Left lung (tissue), 10 donors: ENCODE data around the gene NRARP. TPM values are rescaled to one million over a fixed set of nuclear protein-coding genes. Genes with fewer than 3 reads are reported as not detected.
A peak's percentile ranks its signal among the peaks of the same experiment; 100 is the strongest.

Source experiments
- ATAC-seq: fragments of 200-7000 bp; cut with Tn5 transposase; one replicate; pipeline ENCODE4 v1.9.1; 2020; ENCODE audit warnings: moderate library complexity
- DNase-seq, 4 donors: peaks; one replicate each; pipeline ENCODE4 v3.0.0-alpha.2; 2013 to 2020
- H3K27ac ChIP-seq, 2 donors: fragments of 200-600 bp; sonication (generic) in 1 of 2; one replicate each; pipeline versions ENCODE4 v1.5.0 to v1.8.0; 2020 to 2021
- H3K27me3 ChIP-seq, 2 donors: fragments of 200-600 bp; sonication (generic) in 1 of 2; one replicate each; pipeline versions ENCODE4 v1.5.0 to v1.8.0; 2020 to 2021
- H3K36me3 ChIP-seq, 2 donors: fragments of 200-600 bp; sonication (generic) in 1 of 2; one replicate each; pipeline versions ENCODE4 v1.5.0 to v1.8.0; 2020 to 2021
- H3K4me1 ChIP-seq, 2 donors: fragments of 200-600 bp; one replicate each; pipeline ENCODE4 v1.8.0; 2021
- H3K4me3 ChIP-seq, 2 donors: fragments of 200-600 bp; sonication (generic) in 1 of 2; one replicate each; pipeline versions ENCODE4 v1.5.0 to v1.8.0; 2020 to 2021; ENCODE audit warnings: mild to moderate bottlenecking in 1 of 2
- H3K9me3 ChIP-seq, 2 donors: fragments of 200-600 bp; sonication (generic) in 1 of 2; one replicate each; pipeline versions ENCODE4 v1.5.0 to v1.8.0; 2020 to 2021
- intact Hi-C, 2 donors: fragments of 100-400 bp; cut with DNase I; formaldehyde crosslinking; loops; one replicate each; pipeline versions ENCODE4 v1.11.2 to v1.14.2; 2022
- polyA plus RNA-seq, 6 donors: library from polyadenylated mRNA; unstranded; fragments of 120-200 nt; gene quantifications; one replicate each; pipeline ENCODE4 v1.2.1, GENCODE V29; 2013; ENCODE audit not compliant: insufficient read length in 6 of 6
- total RNA-seq, 2 donors: library from RNA; stranded (reverse); fragmentation: NEBNext Ultra II Directional; extraction: Animal tissue kit (Norgen Biotek cat#: 25700); gene quantifications; one replicate each; pipeline ENCODE4 v1.2.1, GENCODE V29; 2021
- TF ChIP-seq, protein P1 (sequence below), 2 donors: fragments of 200-600 bp; sonication (generic) in 1 of 2; IDR thresholded peaks; one replicate each; pipeline versions ENCODE4 v1.5.0 to v1.8.0; 2021; ENCODE audit warnings: antibody characterized with exemption in 2 of 2
- donor health status: DM: no; HTN: yes; CAD: no.
- donor health status: DM: no; HTN: no; CAD: no.

Gene NRARP
- total and polyA plus RNA-seq, 8 donors: 7.0 to 15.2 (median 9.7) TPM

DNA sequence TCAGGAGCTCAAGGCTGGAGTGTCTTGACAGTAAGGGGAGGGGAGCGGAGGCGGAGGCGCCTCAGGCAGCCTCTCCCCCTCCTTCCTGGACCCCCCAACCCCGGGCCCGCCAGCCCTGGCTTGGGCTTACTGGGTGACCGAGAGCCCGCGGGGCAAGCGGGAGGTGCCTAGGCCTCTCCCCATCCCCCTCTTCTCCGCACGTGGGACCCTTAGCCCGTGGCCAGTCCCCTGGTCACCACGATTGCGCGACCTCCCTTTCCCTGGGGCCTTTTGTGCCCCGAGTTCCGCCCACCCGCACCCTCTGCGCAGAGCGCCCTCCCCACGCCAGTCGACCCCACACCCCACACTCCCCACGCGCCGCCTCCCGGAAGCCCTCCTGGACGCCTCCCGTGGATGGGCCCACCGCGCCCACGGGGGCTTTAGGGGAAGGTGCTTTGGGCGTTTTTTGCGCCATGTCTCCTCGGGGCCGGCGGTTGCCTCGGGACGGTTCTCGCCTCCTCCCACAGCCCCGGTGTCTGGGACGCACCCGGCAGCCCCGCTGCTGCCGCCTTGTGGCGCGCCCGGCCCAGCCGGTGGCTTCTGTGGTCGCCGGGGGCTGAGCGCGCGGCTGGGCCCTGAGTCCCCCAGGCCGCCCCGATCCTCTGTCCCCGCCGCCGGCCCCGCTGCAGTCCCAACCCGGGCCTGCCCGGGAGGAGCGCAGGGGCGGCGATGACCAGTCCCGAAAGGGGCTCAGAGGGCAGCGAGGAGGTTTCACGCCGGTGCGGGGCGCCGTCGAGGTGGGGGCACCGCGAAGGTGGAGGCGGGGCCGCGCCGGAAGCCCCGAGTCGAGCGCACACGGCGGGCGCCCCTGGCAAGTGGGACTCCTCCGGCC lies 21.4 kb downstream of the NRARP start:
- Histone ChIP-seq H3K9me3 (no peaks in the 10 kb centered on the region), H3K27ac (no peak overlapping the region), H3K27me3 (no peaks in the 10 kb centered on the region), H3K4me3 (no peak overlapping the region), H3K36me3 (peaks cover 0 to 55% of the 10 kb centered on the region in 2 donors), H3K4me1 (peaks cover 15 to 62% of the 10 kb centered on the region in 2 donors)
- no peak for ATAC-seq
- TF ChIP-seq, protein P1, sequence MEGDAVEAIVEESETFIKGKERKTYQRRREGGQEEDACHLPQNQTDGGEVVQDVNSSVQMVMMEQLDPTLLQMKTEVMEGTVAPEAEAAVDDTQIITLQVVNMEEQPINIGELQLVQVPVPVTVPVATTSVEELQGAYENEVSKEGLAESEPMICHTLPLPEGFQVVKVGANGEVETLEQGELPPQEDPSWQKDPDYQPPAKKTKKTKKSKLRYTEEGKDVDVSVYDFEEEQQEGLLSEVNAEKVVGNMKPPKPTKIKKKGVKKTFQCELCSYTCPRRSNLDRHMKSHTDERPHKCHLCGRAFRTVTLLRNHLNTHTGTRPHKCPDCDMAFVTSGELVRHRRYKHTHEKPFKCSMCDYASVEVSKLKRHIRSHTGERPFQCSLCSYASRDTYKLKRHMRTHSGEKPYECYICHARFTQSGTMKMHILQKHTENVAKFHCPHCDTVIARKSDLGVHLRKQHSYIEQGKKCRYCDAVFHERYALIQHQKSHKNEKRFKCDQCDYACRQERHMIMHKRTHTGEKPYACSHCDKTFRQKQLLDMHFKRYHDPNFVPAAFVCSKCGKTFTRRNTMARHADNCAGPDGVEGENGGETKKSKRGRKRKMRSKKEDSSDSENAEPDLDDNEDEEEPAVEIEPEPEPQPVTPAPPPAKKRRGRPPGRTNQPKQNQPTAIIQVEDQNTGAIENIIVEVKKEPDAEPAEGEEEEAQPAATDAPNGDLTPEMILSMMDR (IDR thresholded peaks at IDR 0.05): peak in 1 of 2 donors; percentile 18
- intact Hi-C loops: no loop called here
- DNase-seq: peak in 2 of 4 donors; percentile 44 to 76

DNA sequence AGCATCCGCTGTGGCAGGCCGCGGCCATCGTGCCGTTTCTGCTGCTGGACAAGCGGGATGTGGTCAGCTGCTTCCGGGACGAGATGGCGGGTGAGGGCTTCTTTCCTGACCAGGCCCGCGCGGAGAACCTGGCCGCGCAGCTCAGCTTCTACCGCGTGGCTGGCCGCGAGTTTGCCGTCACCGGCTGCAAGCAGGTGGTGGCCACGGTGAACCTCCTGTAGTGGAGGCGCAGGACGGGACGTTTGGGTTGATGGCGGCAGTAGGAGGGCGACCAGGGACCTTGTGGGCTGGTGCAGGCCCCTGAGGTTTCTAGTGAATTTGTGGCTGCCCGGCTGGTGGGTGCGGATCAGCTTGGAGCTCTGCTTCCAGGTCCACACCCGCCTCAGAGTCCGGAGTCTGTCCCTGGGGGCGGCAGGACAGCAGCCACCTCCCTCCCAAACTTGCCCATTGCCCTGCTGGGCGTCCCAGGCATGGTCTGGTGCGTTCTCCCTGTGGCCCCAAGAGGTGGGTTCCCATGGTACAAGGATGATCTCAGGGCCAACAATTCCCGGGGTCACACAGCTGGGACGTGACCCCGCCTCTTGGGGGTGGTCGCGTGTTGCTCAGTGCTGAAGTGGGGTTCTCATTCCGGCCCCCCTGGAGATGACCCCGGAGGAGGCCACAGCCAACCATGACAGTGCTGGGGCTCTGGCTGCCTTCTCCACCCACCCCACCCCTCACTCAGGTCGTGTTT lies 22.2 kb downstream of the NRARP start:
- ATAC-seq (no peak), DNase-seq (peak in 1 of 4 donors; percentile 60)
- TF ChIP-seq, protein P1 (IDR thresholded peaks at IDR 0.05): no peak
- Histone ChIP-seq H3K4me3 (no peak overlapping the region), H3K4me1 (peaks cover 15 to 70% of the 10 kb centered on the region in 2 donors), H3K27ac (no peak overlapping the region), H3K27me3 (no peaks in the 10 kb centered on the region), H3K36me3 (peaks cover 0 to 55% of the 10 kb centered on the region in 2 donors), H3K9me3 (no peaks in the 10 kb centered on the region)
- intact Hi-C loops: no loop called here

DNA sequence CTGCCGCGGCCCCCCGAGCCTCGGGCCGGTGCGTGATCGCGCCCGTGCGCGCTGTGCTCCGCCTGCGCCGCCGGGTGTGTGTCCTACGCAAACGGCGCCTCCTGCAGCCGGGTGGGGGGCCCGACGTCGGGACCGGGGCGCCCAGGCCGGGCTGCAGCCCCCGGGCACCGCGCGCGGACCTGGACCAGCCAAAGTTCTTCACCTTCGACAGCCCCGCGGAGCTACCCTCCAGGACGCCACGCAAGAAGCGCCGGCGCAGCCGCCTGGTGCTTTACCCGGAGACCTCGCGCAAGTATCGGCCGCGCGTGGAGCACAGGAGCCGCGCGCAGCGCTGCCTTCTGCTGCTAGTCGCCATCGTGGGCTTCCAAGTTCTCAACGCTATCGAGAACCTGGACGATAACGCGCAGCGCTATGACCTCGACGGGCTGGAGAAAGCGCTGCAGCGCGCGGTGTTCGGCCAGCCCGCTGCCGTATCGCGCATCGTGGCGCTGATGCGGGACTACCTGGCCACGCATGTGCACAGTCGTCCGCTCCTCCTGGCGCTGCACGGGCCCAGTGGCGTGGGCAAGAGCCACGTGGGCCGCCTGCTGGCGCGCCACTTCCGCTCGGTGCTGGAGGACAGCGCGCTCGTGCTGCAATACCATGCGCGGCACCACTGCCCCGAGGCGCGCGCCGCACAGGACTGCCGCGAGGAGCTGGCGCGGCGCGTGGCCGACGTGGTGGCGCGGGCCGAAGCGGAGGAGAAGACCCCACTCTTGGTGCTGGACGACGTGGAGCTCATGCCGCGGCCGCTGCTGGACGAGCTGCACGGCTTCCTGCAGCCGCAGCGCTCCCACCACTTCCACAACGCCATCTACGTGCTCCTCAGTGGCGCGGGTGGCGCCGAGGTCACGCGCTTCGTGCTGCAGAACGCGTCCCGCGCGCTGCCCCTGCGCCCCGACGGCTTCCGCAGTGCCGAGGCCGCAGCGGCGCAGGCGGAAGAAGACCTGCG lies 23.1 kb downstream of the NRARP start:
- Histone ChIP-seq H3K36me3 (peaks cover 0 to 54% of the 10 kb centered on the region in 2 donors), H3K9me3 (no peaks in the 10 kb centered on the region), H3K4me1 (peaks cover 18 to 70% of the 10 kb centered on the region in 2 donors), H3K27me3 (no peaks in the 10 kb centered on the region), H3K4me3 (peak overlapping the region; percentile 59 to 87), H3K27ac (peak overlapping the region; percentile 93 to 96)
- DNase-seq (peak in 1 of 4 donors; percentile 80), ATAC-seq (no peak)
- TF ChIP-seq, protein P1 (IDR thresholded peaks at IDR 0.05): no peak
- intact Hi-C loops: no loop called here

DNA sequence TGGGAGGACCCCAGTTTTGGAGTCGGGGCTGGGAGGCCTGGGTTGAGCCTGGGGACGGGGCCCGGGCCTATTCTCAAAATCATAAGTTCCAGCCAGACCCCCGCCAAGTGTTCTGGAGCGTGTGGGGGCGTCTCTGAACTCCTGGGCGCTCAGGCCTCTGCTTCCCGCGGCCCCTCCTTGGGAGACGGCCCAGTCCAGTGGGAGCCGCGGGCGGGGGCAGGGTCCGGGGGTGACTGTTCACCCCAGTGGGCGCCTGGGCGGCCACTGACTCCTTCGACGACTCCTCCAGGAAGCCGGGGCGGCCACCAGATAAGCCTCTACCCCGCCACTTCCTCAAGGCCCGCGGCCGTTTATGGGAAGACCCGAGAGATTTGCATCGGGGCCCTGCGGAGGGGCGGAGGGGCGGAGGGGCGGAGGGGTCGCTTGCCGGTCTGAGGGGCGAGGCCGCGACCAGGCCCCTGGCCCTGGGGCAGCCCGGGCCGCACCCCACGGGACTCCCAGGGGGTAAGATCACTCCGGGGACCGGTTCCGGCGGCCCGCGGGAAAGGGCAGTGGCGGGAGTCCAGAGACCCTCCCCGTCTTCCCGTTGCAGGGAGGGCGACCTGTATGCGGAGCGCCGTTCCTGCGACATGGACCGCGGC lies 23.9 kb downstream of the NRARP start:
- TF ChIP-seq, protein P1 (IDR thresholded peaks at IDR 0.05): no peak
- H3K27ac ChIP-seq: peak overlapping the region; percentile 93 to 96
- H3K4me1 ChIP-seq: peaks cover 18 to 70% of the 10 kb centered on the region in 2 donors
- H3K9me3 ChIP-seq: no peaks in the 10 kb centered on the region
- H3K36me3 ChIP-seq: peaks cover 0 to 48% of the 10 kb centered on the region in 2 donors
- H3K4me3 ChIP-seq: peak overlapping the region; percentile 59 to 87
- no peaks in the 10 kb centered on the region for H3K27me3 ChIP-seq
- ATAC-seq (peak; percentile 0), DNase-seq (peak in 1 of 4 donors; percentile 90)
- intact Hi-C loops: no loop called here
